ENCODE measurements around the gene SMIM35.
"Not testable (repeated sequence)": the region's sequence is repeated elsewhere in the genome, so short reads cannot be mapped to it uniquely, and the experiment has no call there.

SMIM35 gene

GRCh38 chr11:118064956-118065355, 21.8 kb downstream of the SMIM35 start:
- no peak overlapping the region for H3K9ac ChIP-seq (ENCODE audit: low read depth, low read length)
- no peaks in the 10 kb centered on the region for H3K9me3 ChIP-seq (ENCODE audit: control insufficient read depth, insufficient read depth, low read length)
- H3K27me3 ChIP-seq (ENCODE audit: control insufficient read depth, insufficient read depth, low read length): no peaks in the 10 kb centered on the region
- no peaks in the 10 kb centered on the region for H3K36me3 ChIP-seq (ENCODE audit: control insufficient read depth, insufficient read depth, low read length)
- no peak overlapping the region for H3K27ac ChIP-seq (ENCODE audit: low read depth, low read length)
- no peak overlapping the region for H3K4me3 ChIP-seq (ENCODE audit: low read depth, low read length)
- no peaks in the 10 kb centered on the region for H3K4me1 ChIP-seq (ENCODE audit: control insufficient read depth, insufficient read depth, low read length)

- not testable (repeated sequence) for H3K9ac ChIP-seq (ENCODE audit: low read depth, low read length); H3K27me3 ChIP-seq (ENCODE audit: control insufficient read depth, insufficient read depth, low read length); H3K36me3 ChIP-seq (ENCODE audit: control insufficient read depth, insufficient read depth, low read length); H3K4me1 ChIP-seq (ENCODE audit: control insufficient read depth, insufficient read depth, low read length); H3K4me3 ChIP-seq (ENCODE audit: low read depth, low read length); H3K9me3 ChIP-seq (ENCODE audit: control insufficient read depth, insufficient read depth, low read length); H3K27ac ChIP-seq (ENCODE audit: low read depth, low read length)
Measured at GRCh38 chr11:118062631-118063030, 24.1 kb downstream of the SMIM35 start.

GRCh38 chr11:118062181-118062580, 24.6 kb downstream of the SMIM35 start:
- H3K27me3 ChIP-seq (ENCODE audit: control insufficient read depth, insufficient read depth, low read length); H3K36me3 ChIP-seq (ENCODE audit: control insufficient read depth, insufficient read depth, low read length); H3K9ac ChIP-seq (ENCODE audit: low read depth, low read length); H3K27ac ChIP-seq (ENCODE audit: low read depth, low read length); H3K9me3 ChIP-seq (ENCODE audit: control insufficient read depth, insufficient read depth, low read length); H3K4me3 ChIP-seq (ENCODE audit: low read depth, low read length); H3K4me1 ChIP-seq (ENCODE audit: control insufficient read depth, insufficient read depth, low read length): not testable (repeated sequence)

GRCh38 chr11:118061586-118062125, 25.1 kb downstream of the SMIM35 start:
- Histone ChIP-seq H3K27me3 (ENCODE audit: control insufficient read depth, insufficient read depth, low read length) (no peaks in the 10 kb centered on the region), H3K4me3 (ENCODE audit: low read depth, low read length) (no peak overlapping the region), H3K4me1 (ENCODE audit: control insufficient read depth, insufficient read depth, low read length) (no peaks in the 10 kb centered on the region), H3K9me3 (ENCODE audit: control insufficient read depth, insufficient read depth, low read length) (no peaks in the 10 kb centered on the region), H3K27ac (ENCODE audit: low read depth, low read length) (no peak overlapping the region), H3K9ac (ENCODE audit: low read depth, low read length) (no peak overlapping the region), H3K36me3 (ENCODE audit: control insufficient read depth, insufficient read depth, low read length) (no peaks in the 10 kb centered on the region)

GRCh38 chr11:118060869-118061268, 25.9 kb downstream of the SMIM35 start:
- no peaks in the 10 kb centered on the region for H3K36me3 ChIP-seq (ENCODE audit: control insufficient read depth, insufficient read depth, low read length)
- H3K4me3 ChIP-seq (ENCODE audit: low read depth, low read length): no peak overlapping the region
- H3K9me3 ChIP-seq (ENCODE audit: control insufficient read depth, insufficient read depth, low read length): no peaks in the 10 kb centered on the region
- no peaks in the 10 kb centered on the region for H3K4me1 ChIP-seq (ENCODE audit: control insufficient read depth, insufficient read depth, low read length)
- H3K27ac ChIP-seq (ENCODE audit: low read depth, low read length): no peak overlapping the region
- no peak overlapping the region for H3K9ac ChIP-seq (ENCODE audit: low read depth, low read length)
- H3K27me3 ChIP-seq (ENCODE audit: control insufficient read depth, insufficient read depth, low read length): no peaks in the 10 kb centered on the region

- H3K27me3 ChIP-seq (ENCODE audit: control insufficient read depth, insufficient read depth, low read length): no peaks in the 10 kb centered on the region
- no peak overlapping the region for H3K27ac ChIP-seq (ENCODE audit: low read depth, low read length)
- no peak overlapping the region for H3K4me3 ChIP-seq (ENCODE audit: low read depth, low read length)
- no peaks in the 10 kb centered on the region for H3K36me3 ChIP-seq (ENCODE audit: control insufficient read depth, insufficient read depth, low read length)
- H3K9ac ChIP-seq (ENCODE audit: low read depth, low read length): no peak overlapping the region
- no peaks in the 10 kb centered on the region for H3K9me3 ChIP-seq (ENCODE audit: control insufficient read depth, insufficient read depth, low read length)
- no peaks in the 10 kb centered on the region for H3K4me1 ChIP-seq (ENCODE audit: control insufficient read depth, insufficient read depth, low read length)
Measured at GRCh38 chr11:118060081-118060661, 26.6 kb downstream of the SMIM35 start.

DNA sequence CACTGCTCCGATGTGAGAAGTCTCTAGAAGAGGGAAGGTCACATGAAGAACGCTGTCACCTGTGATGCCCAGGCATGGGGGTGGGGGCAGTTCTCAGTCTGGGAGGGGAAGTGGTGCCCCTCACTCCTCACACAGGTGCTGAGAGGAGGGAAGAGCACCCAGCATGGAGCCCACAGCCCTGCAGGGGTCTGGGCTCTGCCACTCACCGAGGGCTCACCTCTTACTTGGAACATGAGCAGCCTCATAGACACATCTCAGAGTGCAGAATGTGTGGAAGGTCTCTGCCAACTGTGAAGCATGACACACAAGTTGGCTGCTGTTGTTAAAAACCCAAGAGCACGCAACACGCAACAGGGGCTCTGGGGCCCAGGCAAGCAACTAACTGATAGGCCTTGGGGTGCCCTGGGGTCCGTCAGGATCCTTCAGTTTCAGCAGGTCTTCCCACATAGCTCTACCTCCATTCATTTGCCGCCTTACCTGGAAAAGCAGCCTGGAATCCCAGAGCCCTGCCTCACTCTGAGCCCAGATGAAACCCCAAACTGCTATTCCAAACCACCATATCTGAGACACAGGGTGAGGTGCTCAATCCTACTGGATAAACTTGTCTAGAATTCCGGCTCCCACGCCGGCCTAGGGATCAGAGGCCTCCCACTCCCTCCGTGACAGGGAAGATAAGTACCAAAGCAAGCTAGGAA, 27.4 kb downstream of the SMIM35 start:
- no peaks in the 10 kb centered on the region for H3K36me3 ChIP-seq (ENCODE audit: control insufficient read depth, insufficient read depth, low read length)
- H3K4me1 ChIP-seq (ENCODE audit: control insufficient read depth, insufficient read depth, low read length): no peaks in the 10 kb centered on the region
- H3K27me3 ChIP-seq (ENCODE audit: control insufficient read depth, insufficient read depth, low read length): no peaks in the 10 kb centered on the region
- no peaks in the 10 kb centered on the region for H3K9me3 ChIP-seq (ENCODE audit: control insufficient read depth, insufficient read depth, low read length)
- H3K4me3 ChIP-seq (ENCODE audit: low read depth, low read length): no peak overlapping the region
- H3K27ac ChIP-seq (ENCODE audit: low read depth, low read length): no peak overlapping the region
- H3K9ac ChIP-seq (ENCODE audit: low read depth, low read length): no peak overlapping the region

DNA sequence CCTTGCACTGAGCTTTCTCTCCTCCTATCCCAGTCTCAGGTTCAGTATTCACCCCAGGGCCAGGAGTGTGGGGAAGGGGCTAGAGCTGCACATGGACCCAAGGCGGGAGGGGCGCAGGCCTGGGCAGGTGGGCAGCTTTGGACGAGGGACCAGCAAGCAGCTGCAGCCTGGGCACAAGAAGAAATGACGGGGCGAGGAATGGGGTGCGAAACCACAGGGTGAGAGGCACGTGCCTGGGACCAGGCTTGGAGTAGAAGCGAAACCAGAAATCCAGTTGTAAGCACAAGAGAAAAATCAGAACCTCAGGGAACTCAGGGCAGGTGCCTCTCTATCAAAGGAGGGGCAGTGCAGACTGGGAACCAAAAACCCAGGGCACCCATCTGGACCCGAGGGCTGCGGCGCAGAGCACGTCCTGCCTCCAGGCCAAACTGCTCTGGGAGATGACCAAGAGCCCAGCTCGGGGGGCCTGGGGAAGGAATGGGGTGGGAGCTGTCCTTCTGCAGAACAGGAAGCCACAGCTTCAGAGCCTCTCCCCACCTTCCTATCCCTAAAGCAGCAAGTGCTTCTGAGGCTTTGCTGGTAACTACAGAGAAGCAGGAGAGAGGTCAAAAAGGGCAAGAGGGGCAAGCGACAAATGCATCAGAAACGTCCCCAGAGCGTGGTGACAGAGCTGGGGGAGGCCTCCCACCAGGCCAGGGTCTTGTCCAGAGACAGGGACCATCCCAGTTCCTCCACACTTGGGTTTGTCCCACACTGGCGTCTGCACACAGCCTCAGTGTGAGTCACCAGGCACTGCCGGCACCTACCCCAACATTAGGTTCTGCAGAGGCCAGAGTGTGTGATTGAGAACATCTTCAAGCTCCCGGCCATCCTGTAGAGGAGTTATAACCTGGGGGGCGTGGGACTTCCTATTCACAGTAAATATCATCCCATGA, 28.2 kb downstream of the SMIM35 start:
- H3K9me3 ChIP-seq (ENCODE audit: control insufficient read depth, insufficient read depth, low read length): no peaks in the 10 kb centered on the region
- H3K36me3 ChIP-seq (ENCODE audit: control insufficient read depth, insufficient read depth, low read length): no peaks in the 10 kb centered on the region
- no peaks in the 10 kb centered on the region for H3K27me3 ChIP-seq (ENCODE audit: control insufficient read depth, insufficient read depth, low read length)
- H3K27ac ChIP-seq (ENCODE audit: low read depth, low read length): no peak overlapping the region
- no peaks in the 10 kb centered on the region for H3K4me1 ChIP-seq (ENCODE audit: control insufficient read depth, insufficient read depth, low read length)
- H3K4me3 ChIP-seq (ENCODE audit: low read depth, low read length): no peak overlapping the region
- no peak overlapping the region for H3K9ac ChIP-seq (ENCODE audit: low read depth, low read length)

GRCh38 chr11:118057251-118058145, 29.3 kb downstream of the SMIM35 start:
- no peaks in the 10 kb centered on the region for H3K36me3 ChIP-seq (ENCODE audit: control insufficient read depth, insufficient read depth, low read length)
- no peak overlapping the region for H3K27ac ChIP-seq (ENCODE audit: low read depth, low read length)
- H3K4me1 ChIP-seq (ENCODE audit: control insufficient read depth, insufficient read depth, low read length): no peaks in the 10 kb centered on the region
- H3K9ac ChIP-seq (ENCODE audit: low read depth, low read length): no peak overlapping the region
- no peak overlapping the region for H3K4me3 ChIP-seq (ENCODE audit: low read depth, low read length)
- H3K9me3 ChIP-seq (ENCODE audit: control insufficient read depth, insufficient read depth, low read length): no peaks in the 10 kb centered on the region
- H3K27me3 ChIP-seq (ENCODE audit: control insufficient read depth, insufficient read depth, low read length): no peaks in the 10 kb centered on the region

- no peaks in the 10 kb centered on the region for H3K27me3 ChIP-seq (ENCODE audit: control insufficient read depth, insufficient read depth, low read length)
- H3K36me3 ChIP-seq (ENCODE audit: control insufficient read depth, insufficient read depth, low read length): no peaks in the 10 kb centered on the region
- H3K4me3 ChIP-seq (ENCODE audit: low read depth, low read length): no peak overlapping the region
- H3K27ac ChIP-seq (ENCODE audit: low read depth, low read length): no peak overlapping the region
- H3K9me3 ChIP-seq (ENCODE audit: control insufficient read depth, insufficient read depth, low read length): no peaks in the 10 kb centered on the region
- H3K9ac ChIP-seq (ENCODE audit: low read depth, low read length): no peak overlapping the region
- H3K4me1 ChIP-seq (ENCODE audit: control insufficient read depth, insufficient read depth, low read length): no peaks in the 10 kb centered on the region
Measured at GRCh38 chr11:118056806-118057205, 30.0 kb downstream of the SMIM35 start.
